Ovary (tissue), 9 donors: Measurements from ENCODE around the gene NPW. TPM values are rescaled to one million over a fixed set of nuclear protein-coding genes. Genes with fewer than 3 reads are reported as not detected.

Experiments
- DNase-seq, 5 donors: peaks; one replicate each; pipeline ENCODE4 v3.0.0-alpha.2; 2019 to 2020
- H3K27ac ChIP-seq, 2 donors: fragments of 200-600 bp; one replicate each; pipeline versions ENCODE4 v1.5.1 to v1.8.0; 2019 to 2022
- H3K27me3 ChIP-seq: fragments of 200-600 bp; one replicate; pipeline ENCODE4 v1.8.0; 2022
- H3K36me3 ChIP-seq: fragments of 200-600 bp; sonication (generic); one replicate; pipeline ENCODE4 v1.5.1; 2019
- H3K4me1 ChIP-seq: one replicate; pipeline ENCODE4 v1.8.1; 2013; ENCODE audit warnings: mild to moderate bottlenecking, moderate library complexity; ENCODE audit not compliant: insufficient read depth
- H3K4me3 ChIP-seq: fragments of 200-600 bp; sonication (generic); one replicate; pipeline ENCODE4 v1.5.1; 2017
- H3K9me3 ChIP-seq, 2 donors: fragments of 200-600 bp in 1 of 2; sonication (generic) in 1 of 2; one replicate each; pipeline versions ENCODE4 v1.5.1 to v1.8.1; 2013 to 2019; ENCODE audit warnings: mild to moderate bottlenecking in 1 of 2, moderate library complexity in 1 of 2
- EP300 ChIP-seq: sonication (generic); formaldehyde crosslinking; IDR thresholded peaks from one replicate; pipeline ENCODE4 v1.6.1; 2017; ENCODE audit warnings: antibody characterized with exemption
- POLR2A ChIP-seq: fragments of 450-650 bp; IDR thresholded peaks from one replicate; pipeline ENCODE4 v1.6.1; 2017; ENCODE audit warnings: antibody characterized with exemption, mild to moderate bottlenecking, moderate library complexity
- WGBS, 3 donors: extraction: QIAGEN DNeasy Blood & Tissue Kit in 1 of 3; methylation state at CpG; one replicate each; pipeline versions ENCODE4 v1.1.5 to v1.1.7; 2013 to 2017; 5-methylcytosine and 5-hydroxymethylcytosine counted together
- intact Hi-C, 4 donors: fragments of 100-400 bp; cut with DNase I; formaldehyde crosslinking; loops; one replicate each; pipeline versions ENCODE4 v1.11.0 to v1.15.1; 2022 to 2023
- polyA plus RNA-seq, 2 donors: library from polyadenylated mRNA; stranded (reverse); fragments of 200-250 nt in 1 of 2; fragments of 350-450 nt in 1 of 2; fragmentation: Illumina TruSeq in 1 of 2; extraction: RNeasy Lipid Tissue Mini Kit (QIAGEN cat#74804) in 1 of 2; gene quantifications; one replicate each; pipeline ENCODE4 v1.2.3, GENCODE V29; 2013 to 2014
- total RNA-seq, 7 donors: library from RNA; depleted of rRNA in 2 of 7; stranded (reverse); fragments of >200 nt in 2 of 7; fragmentation: NEBNext Ultra II Directional in 3 of 7; extraction: Animal tissue kit (Norgen Biotek cat#: 25700) in 3 of 7; gene quantifications; one replicate each; pipeline versions ENCODE4 v1.1.0 to v1.2.4, GENCODE V29; 2016 to 2023
- TF ChIP-seq, protein P1 (sequence below), 3 donors: fragments of 450-650 bp in 2 of 3; fragments of 200-600 bp in 1 of 3; IDR thresholded peaks; one replicate each; pipeline versions ENCODE4 v1.5.1 to v1.8.0; 2016 to 2022; ENCODE audit warnings: antibody characterized with exemption in 3 of 3, mild to moderate bottlenecking in 1 of 3
- donor health status: DM: no; HTN: no; CAD: no; lungs with moderate emphysema.
- donor health status: DM: no; HTN: no; CAD: no.
- donor health status: Bipolar disorder and iron deficiency.
- donor health status: DM: yes; HTN: yes; CAD: no.
- donor health status: DM: no; HTN: no; CAD: no.
- donor health status: DM: yes; HTN: yes; CAD: no.

NPW gene
- total and polyA plus RNA-seq, 9 donors: 0.17 to 1.1 (median 0.62) TPM; not detected in 5

DNA sequence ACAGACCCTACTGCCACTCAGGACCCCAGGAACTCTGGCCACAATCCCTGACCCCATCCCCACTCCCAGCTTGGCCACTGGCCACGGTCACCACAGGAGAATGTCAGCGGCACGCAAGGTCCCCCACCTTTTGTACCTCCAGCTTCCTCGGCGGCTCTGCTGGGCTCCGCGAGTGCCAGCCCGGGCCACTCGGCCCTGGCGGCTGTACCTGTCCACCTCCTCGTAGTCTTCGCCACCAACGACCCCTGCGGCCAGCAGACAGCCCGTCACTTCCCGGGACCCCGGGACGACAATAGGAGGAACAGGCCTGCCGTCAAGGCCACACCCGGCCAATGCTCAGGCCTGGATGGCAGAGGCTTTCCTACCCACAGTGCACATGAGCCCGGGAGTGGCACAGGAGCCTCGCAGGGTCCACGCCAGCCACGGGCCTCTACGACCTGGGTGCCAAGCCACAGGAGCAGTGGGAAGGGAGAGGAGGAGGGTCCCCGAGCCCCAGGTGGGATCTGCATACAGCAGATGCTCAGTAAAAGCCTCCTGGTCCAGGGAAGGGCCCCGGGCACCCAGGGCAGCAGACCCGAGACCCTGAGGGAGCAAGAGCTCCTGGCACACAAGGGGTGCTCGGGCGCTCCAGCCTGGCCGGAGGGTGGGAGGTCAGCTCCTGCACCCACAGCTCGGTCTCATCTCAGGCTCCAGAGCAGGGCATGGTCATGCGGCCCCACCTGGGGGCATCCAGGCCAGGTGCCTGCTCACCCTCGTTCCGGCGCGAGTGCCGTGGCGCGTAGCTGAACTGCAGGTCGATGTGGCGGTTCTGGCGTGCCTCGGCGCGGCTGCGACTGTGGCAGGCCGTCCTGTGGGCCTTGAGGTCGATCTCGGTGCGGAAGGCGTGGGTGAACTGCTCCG lies 17.9 kb upstream of the NPW start:
- no peaks in the 10 kb centered on the region for H3K9me3 ChIP-seq
- peaks cover 10% of the 10 kb centered on the region for H3K4me1 ChIP-seq
- TF ChIP-seq, protein P1, sequence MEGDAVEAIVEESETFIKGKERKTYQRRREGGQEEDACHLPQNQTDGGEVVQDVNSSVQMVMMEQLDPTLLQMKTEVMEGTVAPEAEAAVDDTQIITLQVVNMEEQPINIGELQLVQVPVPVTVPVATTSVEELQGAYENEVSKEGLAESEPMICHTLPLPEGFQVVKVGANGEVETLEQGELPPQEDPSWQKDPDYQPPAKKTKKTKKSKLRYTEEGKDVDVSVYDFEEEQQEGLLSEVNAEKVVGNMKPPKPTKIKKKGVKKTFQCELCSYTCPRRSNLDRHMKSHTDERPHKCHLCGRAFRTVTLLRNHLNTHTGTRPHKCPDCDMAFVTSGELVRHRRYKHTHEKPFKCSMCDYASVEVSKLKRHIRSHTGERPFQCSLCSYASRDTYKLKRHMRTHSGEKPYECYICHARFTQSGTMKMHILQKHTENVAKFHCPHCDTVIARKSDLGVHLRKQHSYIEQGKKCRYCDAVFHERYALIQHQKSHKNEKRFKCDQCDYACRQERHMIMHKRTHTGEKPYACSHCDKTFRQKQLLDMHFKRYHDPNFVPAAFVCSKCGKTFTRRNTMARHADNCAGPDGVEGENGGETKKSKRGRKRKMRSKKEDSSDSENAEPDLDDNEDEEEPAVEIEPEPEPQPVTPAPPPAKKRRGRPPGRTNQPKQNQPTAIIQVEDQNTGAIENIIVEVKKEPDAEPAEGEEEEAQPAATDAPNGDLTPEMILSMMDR (IDR thresholded peaks at IDR 0.05): no peak
- 91 to 95% (median 92%) methylated on average over 52 to 53 of the region's 53 CpGs for WGBS, 3 donors
- intact Hi-C loops: no loop called here
- H3K27me3 ChIP-seq: no peaks in the 10 kb centered on the region
- peak in 2 of 5 donors; percentile 28 to 36 for DNase-seq
- H3K27ac ChIP-seq: no peak overlapping the region
- H3K36me3 ChIP-seq: no peaks in the 10 kb centered on the region
- no peak overlapping the region for H3K4me3 ChIP-seq

- H3K27ac ChIP-seq: no peak overlapping the region
- no peak overlapping the region for H3K4me3 ChIP-seq
- intact Hi-C loops: no loop called here
- peak in 2 of 5 donors; percentile 26 to 40 for DNase-seq
- no peaks in the 10 kb centered on the region for H3K9me3 ChIP-seq
- no peaks in the 10 kb centered on the region for H3K27me3 ChIP-seq
- TF ChIP-seq, protein P1 (IDR thresholded peaks at IDR 0.05): no peak
- TF ChIP-seq POLR2A: no peak
- H3K4me1 ChIP-seq: peaks cover 16% of the 10 kb centered on the region
- WGBS, 3 donors: 87 to 91% (median 90%) methylated on average over 39 to 47 of the region's 47 CpGs
- no peaks in the 10 kb centered on the region for H3K36me3 ChIP-seq
Measured at GRCh38 chr16:2002406-2003230, 17.0 kb upstream of the NPW start.

GRCh38 chr16:2003231-2003826 lies 16.3 kb upstream of the NPW start:
- intact Hi-C loops: no loop called here
- H3K4me3 ChIP-seq: no peak overlapping the region
- H3K9me3 ChIP-seq: no peaks in the 10 kb centered on the region
- TF ChIP-seq EP300 (no peak), POLR2A (no peak)
- TF ChIP-seq, protein P1 (IDR thresholded peaks at IDR 0.05): no peak
- H3K4me1 ChIP-seq: peaks cover 14% of the 10 kb centered on the region
- H3K36me3 ChIP-seq: no peaks in the 10 kb centered on the region
- H3K27ac ChIP-seq: no peak overlapping the region
- H3K27me3 ChIP-seq: no peaks in the 10 kb centered on the region
- peak in 1 of 5 donors; percentile 22 for DNase-seq
- WGBS, 3 donors: 81 to 87% (median 81%) methylated on average over 8 of the region's 8 CpGs

GRCh38 chr16:2003827-2004641 lies 15.6 kb upstream of the NPW start:
- no peak for TF ChIP-seq EP300
- TF ChIP-seq, protein P1 (IDR thresholded peaks at IDR 0.05): peak; percentile 57 to 71 (median 60)
- TF ChIP-seq POLR2A: no peak
- Histone ChIP-seq H3K4me3 (no peak overlapping the region), H3K27me3 (no peaks in the 10 kb centered on the region), H3K36me3 (no peaks in the 10 kb centered on the region), H3K4me1 (peaks cover 19% of the 10 kb centered on the region), H3K9me3 (no peaks in the 10 kb centered on the region), H3K27ac (no peak overlapping the region)
- WGBS, 3 donors: 27 to 40% (median 32%) methylated on average over 28 to 36 of the region's 36 CpGs
- intact Hi-C loops: no loop called here
- DNase-seq: peak; percentile 66 to 84 (median 77)
